ENCODE measurements around the gene CFDP1. TPM values are rescaled to one million over a fixed set of nuclear protein-coding genes. Genes with fewer than 3 reads are reported as not detected.

The CFDP1 gene
- total and polyA plus RNA-seq, 2 donors (not counting 1 experiment from before 2014, with no cell fraction given): 6.3 to 42.8 TPM

DNA sequence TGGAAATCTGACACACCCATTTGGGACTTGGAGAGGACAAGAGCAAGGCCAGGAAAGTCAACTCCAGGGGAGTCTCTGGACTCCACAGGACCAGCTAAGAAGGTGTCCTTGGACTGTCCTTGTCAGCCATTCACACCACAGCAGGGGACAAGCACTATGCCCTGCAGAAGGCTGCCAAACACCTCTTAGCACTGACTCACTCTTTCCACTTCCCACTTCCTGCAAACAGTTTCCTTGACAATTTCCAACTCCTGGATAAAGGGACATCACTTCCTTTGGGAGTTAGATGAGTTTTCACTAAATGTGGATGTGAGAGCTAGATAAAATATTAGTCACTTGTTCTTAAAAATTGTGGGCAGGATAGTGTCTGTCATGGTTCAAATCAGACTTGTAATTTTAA is 144.1 kb downstream of the CFDP1 start:
- Mint-ChIP-seq H3K27me3 (no peaks in the 10 kb centered on the region), H3K4me3 (no peak overlapping the region), H3K9me3 (ENCODE audit: insufficient read depth) (no peaks in the 10 kb centered on the region), H3K27ac (no peak overlapping the region), H3K4me1 (no peaks in the 10 kb centered on the region)
- Histone ChIP-seq H3K4me2 (replicated peaks; ENCODE audit: low read depth, low read length, poor library complexity, severe bottlenecking) (no peak overlapping the region), H3K9me3 (ENCODE audit: control extremely low read depth in 1 of 3, control insufficient read depth in 2 of 3, insufficient read depth in 1 of 3, low read length in 2 of 3) (peaks cover 0 to 6% (median 0%) of the 10 kb centered on the region in 3 donors), H3K27me3 (replicated peaks in 1 of 4; ENCODE audit: control extremely low read depth in 1 of 4, control insufficient read depth in 3 of 4, insufficient read depth in 4 of 4, low read length in 3 of 4) (peaks cover 0 to 4% (median 0%) of the 10 kb centered on the region in 4 experiments), H3K79me2 (ENCODE audit: control insufficient read depth, insufficient read depth, low read length) (no peaks in the 10 kb centered on the region), H3K4me3 (ENCODE audit: control extremely low read depth in 1 of 5, extremely low read depth in 1 of 5, insufficient read depth in 1 of 5, low read depth in 2 of 5, low read length in 4 of 5) (no peak overlapping the region), H3K27ac (ENCODE audit: low read length in 2 of 2) (no peak overlapping the region), H3K36me3 (replicated peaks in 1 of 2; ENCODE audit: control extremely low read depth in 1 of 2, control insufficient read depth in 1 of 2, extremely low read depth in 1 of 2, insufficient read depth in 2 of 2, low read length in 1 of 2) (peaks cover 0 to 14% of the 10 kb centered on the region in 2 experiments), H4K20me1 (ENCODE audit: control insufficient read depth, insufficient read depth, low read length, poor library complexity, severe bottlenecking) (no peaks in the 10 kb centered on the region), H3K9ac (ENCODE audit: low read length) (no peak overlapping the region), H2AFZ (ENCODE audit: insufficient read depth, low read depth, low read length, poor library complexity, severe bottlenecking) (no peak overlapping the region), H3K4me1 (ENCODE audit: control insufficient read depth in 2 of 2, insufficient read depth in 2 of 2, low read length in 2 of 2) (no peaks in the 10 kb centered on the region)
- POLR2A ChIA-PET: no interaction called here
- CTCF ChIA-PET: interaction anchor here (0.7 kb wide), 1 partner anchor 90 kb away, joined by 3 read pairs; no protein-coding TSS in a partner anchor
- intact Hi-C loops (cut with micrococcal nuclease): no loop called here
- no peak for DNase-seq
- no peak for ATAC-seq (ENCODE audit: low read depth)
- TF ChIP-seq EZH2 (IDR thresholded peaks at IDR 0.05; ENCODE audit: borderline replicate concordance, insufficient read depth, low read depth, low read length, poor library complexity, severe bottlenecking): no peak
- TF ChIP-seq CTCF (IDR thresholded peaks at IDR 0.05): no peak

DNA sequence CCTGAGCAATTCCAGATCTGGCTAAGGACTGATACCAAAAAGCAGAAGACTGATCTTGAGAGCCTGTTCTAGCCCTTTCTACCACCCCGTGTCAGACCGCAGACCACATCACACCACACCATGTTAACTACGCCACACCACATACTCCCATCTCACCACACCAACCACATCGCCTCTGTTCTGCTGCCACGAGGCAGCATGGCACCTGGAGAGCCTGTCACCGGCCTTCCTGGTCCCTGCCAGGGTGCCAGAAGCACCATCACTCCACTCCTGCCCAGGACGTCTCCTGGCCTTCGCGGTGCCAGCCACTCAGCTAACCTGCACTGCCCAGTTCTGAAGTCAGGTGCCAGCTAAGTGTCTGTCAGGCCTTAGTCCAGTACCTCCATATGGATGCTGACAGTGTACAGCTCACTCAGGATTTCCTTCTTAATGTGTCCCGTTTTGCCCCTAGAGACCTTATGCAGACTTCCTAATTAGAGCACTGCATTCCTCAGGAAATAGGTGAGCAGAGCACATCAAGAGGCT is 144.6 kb downstream of the CFDP1 start:
- POLR2A ChIA-PET: no interaction called here
- no peaks in the 10 kb centered on the region for H4K20me1 ChIP-seq (ENCODE audit: control insufficient read depth, insufficient read depth, low read length, poor library complexity, severe bottlenecking)
- Mint-ChIP-seq H3K4me1 (no peaks in the 10 kb centered on the region), H3K4me3 (no peak overlapping the region), H3K9me3 (ENCODE audit: insufficient read depth) (no peaks in the 10 kb centered on the region), H3K27ac (no peak overlapping the region), H3K27me3 (no peaks in the 10 kb centered on the region)
- WGBS (ENCODE audit: insufficient coverage): 73% methylated on average over 10 of the region's 10 CpGs
- peaks cover 0 to 6% (median 0%) of the 10 kb centered on the region in 3 donors for H3K9me3 ChIP-seq (ENCODE audit: control extremely low read depth in 1 of 3, control insufficient read depth in 2 of 3, insufficient read depth in 1 of 3, low read length in 2 of 3)
- H3K36me3 ChIP-seq (replicated peaks in 1 of 2; ENCODE audit: control extremely low read depth in 1 of 2, control insufficient read depth in 1 of 2, extremely low read depth in 1 of 2, insufficient read depth in 2 of 2, low read length in 1 of 2): peaks cover 0 to 8% of the 10 kb centered on the region in 2 experiments
- no peak overlapping the region for H3K9ac ChIP-seq (ENCODE audit: low read length)
- no peak overlapping the region for H3K4me3 ChIP-seq (ENCODE audit: control extremely low read depth in 1 of 5, extremely low read depth in 1 of 5, insufficient read depth in 1 of 5, low read depth in 2 of 5, low read length in 4 of 5)
- peaks cover 0 to 4% (median 0%) of the 10 kb centered on the region in 4 experiments for H3K27me3 ChIP-seq (replicated peaks in 1 of 4; ENCODE audit: control extremely low read depth in 1 of 4, control insufficient read depth in 3 of 4, insufficient read depth in 4 of 4, low read length in 3 of 4)
- H3K4me1 ChIP-seq (ENCODE audit: control insufficient read depth in 2 of 2, insufficient read depth in 2 of 2, low read length in 2 of 2): no peaks in the 10 kb centered on the region
- no peak overlapping the region for H3K4me2 ChIP-seq (replicated peaks; ENCODE audit: low read depth, low read length, poor library complexity, severe bottlenecking)
- no peak overlapping the region for H2AFZ ChIP-seq (ENCODE audit: insufficient read depth, low read depth, low read length, poor library complexity, severe bottlenecking)
- H3K27ac ChIP-seq (ENCODE audit: low read length in 2 of 2): no peak overlapping the region
- TF ChIP-seq CTCF (IDR thresholded peaks at IDR 0.05) (no peak), EZH2 (IDR thresholded peaks at IDR 0.05; ENCODE audit: borderline replicate concordance, insufficient read depth, low read depth, low read length, poor library complexity, severe bottlenecking) (no peak)
- H3K79me2 ChIP-seq (ENCODE audit: control insufficient read depth, insufficient read depth, low read length): no peaks in the 10 kb centered on the region
- intact Hi-C loops (cut with micrococcal nuclease): no loop called here
- DNase-seq (no peak), ATAC-seq (ENCODE audit: low read depth) (peak; percentile 21)
- CTCF ChIA-PET: no interaction called here

Data from B cell (primary cell).